Keratinocyte (primary cell): ENCODE data around the gene PLD1. TPM values are rescaled to one million over a fixed set of nuclear protein-coding genes. Genes with fewer than 3 reads are reported as not detected.

ENCODE experiments used
- DNase-seq: peaks from one replicate; pipeline ENCODE4 v3.0.0-alpha.2; 2011; ENCODE audit warnings: low read depth, missing footprints, low spot score
- FAIRE-seq: peaks from 2 replicates; lab custom pipeline; 2011; peaks lifted over from hg19 to GRCh38; lab: Jason Lieb, UNC
- H2AFZ ChIP-seq: 2 replicates; pipeline ENCODE4 v1.6.0; 2012; ENCODE audit warnings: low read length, control low read depth, inconsistent platforms; ENCODE audit not compliant: control insufficient read depth
- H3K27ac ChIP-seq: 2 replicates; pipeline ENCODE4 v1.5.1; 2011; ENCODE audit warnings: low read length; ENCODE audit not compliant: control insufficient read depth, insufficient read depth
- H3K27me3 ChIP-seq: 3 replicates; pipeline ENCODE4 v1.6.0; 2011; ENCODE audit warnings: low read length; ENCODE audit not compliant: control insufficient read depth, insufficient read depth; ENCODE audit errors: extremely low read depth
- H3K36me3 ChIP-seq, 2 experiments: 2 replicates in 1 of 2; 3 replicates in 1 of 2; pipeline ENCODE4 v1.5.1; 2011; ENCODE audit warnings: low read length in 2 of 2, mild to moderate bottlenecking in 1 of 2; ENCODE audit not compliant: control insufficient read depth in 2 of 2, insufficient read depth in 2 of 2; ENCODE audit errors: extremely low read depth in 1 of 2
- H3K4me1 ChIP-seq: 3 replicates; pipeline ENCODE4 v1.5.1; 2011; ENCODE audit warnings: low read length; ENCODE audit not compliant: control insufficient read depth, insufficient read depth; ENCODE audit errors: extremely low read depth
- H3K4me2 ChIP-seq: 3 replicates; pipeline ENCODE4 v1.6.0; 2011; ENCODE audit warnings: low read depth, low read length; ENCODE audit not compliant: control insufficient read depth, insufficient read depth; ENCODE audit errors: extremely low read depth
- H3K4me3 ChIP-seq, 3 experiments: fragments of 200-600 bp in 1 of 3; sonication (generic) in 1 of 3; 2 replicates in 2 of 3; 3 replicates in 1 of 3; pipeline ENCODE4 v1.5.1; 2011 to 2016; ENCODE audit warnings: low read length in 3 of 3, mild to moderate bottlenecking in 3 of 3, control low read depth in 2 of 3, inconsistent platforms in 1 of 3, low read depth in 1 of 3, mixed read lengths in 1 of 3, mixed run types in 1 of 3, moderate library complexity in 1 of 3; ENCODE audit not compliant: control insufficient read depth in 2 of 3, insufficient read depth in 2 of 3; ENCODE audit errors: extremely low read depth in 1 of 3
- H3K79me2 ChIP-seq: 2 replicates; pipeline ENCODE4 v1.6.0; 2012; ENCODE audit warnings: low read length; ENCODE audit not compliant: control insufficient read depth, insufficient read depth
- H3K9ac ChIP-seq: 3 replicates; pipeline ENCODE4 v1.6.0; 2011; ENCODE audit warnings: low read length; ENCODE audit not compliant: control insufficient read depth, insufficient read depth; ENCODE audit errors: extremely low read depth
- H3K9me1 ChIP-seq: 3 replicates; pipeline ENCODE4 v1.6.0; 2011; ENCODE audit warnings: low read length; ENCODE audit not compliant: control insufficient read depth, insufficient read depth; ENCODE audit errors: extremely low read depth
- H3K9me3 ChIP-seq: 2 replicates; pipeline ENCODE4 v1.5.1; 2012; ENCODE audit warnings: low read depth, low read length; ENCODE audit not compliant: control insufficient read depth
- H4K20me1 ChIP-seq: 3 replicates; pipeline ENCODE4 v1.6.0; 2011; ENCODE audit warnings: low read length; ENCODE audit not compliant: control insufficient read depth, insufficient read depth; ENCODE audit errors: extremely low read depth
- EZH2 ChIP-seq: IDR thresholded peaks from one replicate; pipeline ENCODE4 v1.6.1; 2012; ENCODE audit warnings: inconsistent platforms, mild to moderate bottlenecking, low read length, moderate library complexity
- dilution Hi-C: fragments of 300-500 bp; cut with MboI; formaldehyde crosslinking; loops from one replicate; pipeline ENCODE4 v1.7.0; 2020; ENCODE audit warnings: low sequenced_read_pairs; ENCODE audit not compliant: extremely low pct_ligation_motif_present
- polyA plus RNA-seq, 5 experiments: library from polyadenylated mRNA; depleted of rRNA in 3 of 5; stranded (reverse) in 3 of 5; stranded (forward) in 1 of 5; unstranded in 1 of 5; fragments of >200 nt; gene quantifications; 1 replicate in 1 of 5; 2 replicates in 3 of 5; 3 replicates in 1 of 5; pipeline versions ENCODE4 v1.2.1 to v1.2.3, GENCODE V29; 2011 to 2012; ENCODE audit warnings: missing spikeins in 2 of 5, low read depth in 1 of 5, low replicate concordance in 1 of 5
- TF ChIP-seq, protein P1 (sequence below), 3 experiments: IDR thresholded peaks in 1 of 3; conservative IDR thresholded peaks in 1 of 3; optimal IDR thresholded peaks in 1 of 3; 2 replicates in 2 of 3; 3 replicates in 1 of 3; pipeline versions ENCODE3 to v1.5.1; 2011; ENCODE audit warnings: low read length in 3 of 3, mild to moderate bottlenecking in 3 of 3, moderate library complexity in 2 of 3, control low read depth in 1 of 3, inconsistent platforms in 1 of 3; ENCODE audit not compliant: insufficient read depth in 2 of 3; ENCODE audit errors: extremely low read depth in 1 of 3

The PLD1 gene
- polyA plus RNA-seq, 1 donor (not counting 4 experiments of a cell fraction or from before 2014, with no cell fraction given), result 14.7 TPM

DNA sequence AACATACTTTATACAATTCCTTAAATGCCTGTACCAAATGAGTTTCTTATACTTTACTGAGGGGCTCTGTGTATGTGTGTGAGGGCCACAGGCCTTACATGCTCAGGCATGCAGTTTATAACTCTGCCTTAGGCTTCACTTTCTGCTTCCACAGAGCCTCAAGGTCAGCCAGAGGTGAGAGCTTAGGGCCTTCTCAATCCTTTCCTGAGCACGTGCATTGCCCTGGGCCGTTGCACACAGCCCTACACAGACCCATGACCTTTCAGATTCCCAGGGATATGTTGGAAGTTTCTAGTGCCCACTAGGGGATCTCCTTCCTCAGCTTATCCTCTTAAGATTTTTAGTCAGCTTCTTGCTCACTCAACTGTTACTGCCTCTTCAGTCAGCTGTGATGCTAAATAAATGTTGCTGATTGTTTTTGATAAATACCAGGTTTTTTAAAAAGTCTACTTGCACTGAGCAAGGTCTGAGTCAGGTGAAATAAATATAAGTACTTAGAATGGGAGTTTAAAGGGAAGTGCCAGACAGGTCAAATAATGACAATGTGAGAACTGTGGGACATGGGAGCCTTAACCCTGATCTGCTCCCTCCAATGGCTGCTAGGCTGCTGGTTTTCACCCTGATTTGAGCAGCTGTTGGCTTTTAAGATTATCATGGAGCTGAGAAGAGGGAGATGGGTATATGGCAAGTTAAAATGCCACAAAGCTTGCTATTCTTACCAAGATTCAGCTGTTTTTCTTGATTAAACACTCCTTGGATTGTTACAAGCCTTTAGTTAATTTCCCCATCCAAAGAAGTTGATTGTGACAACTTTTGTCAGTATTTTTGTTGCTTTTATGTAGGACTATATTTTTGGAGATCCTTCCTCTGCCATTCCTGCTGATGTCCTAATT lies 169.5 kb downstream of the PLD1 start:
- no peak for TF ChIP-seq EZH2
- TF ChIP-seq, protein P1, sequence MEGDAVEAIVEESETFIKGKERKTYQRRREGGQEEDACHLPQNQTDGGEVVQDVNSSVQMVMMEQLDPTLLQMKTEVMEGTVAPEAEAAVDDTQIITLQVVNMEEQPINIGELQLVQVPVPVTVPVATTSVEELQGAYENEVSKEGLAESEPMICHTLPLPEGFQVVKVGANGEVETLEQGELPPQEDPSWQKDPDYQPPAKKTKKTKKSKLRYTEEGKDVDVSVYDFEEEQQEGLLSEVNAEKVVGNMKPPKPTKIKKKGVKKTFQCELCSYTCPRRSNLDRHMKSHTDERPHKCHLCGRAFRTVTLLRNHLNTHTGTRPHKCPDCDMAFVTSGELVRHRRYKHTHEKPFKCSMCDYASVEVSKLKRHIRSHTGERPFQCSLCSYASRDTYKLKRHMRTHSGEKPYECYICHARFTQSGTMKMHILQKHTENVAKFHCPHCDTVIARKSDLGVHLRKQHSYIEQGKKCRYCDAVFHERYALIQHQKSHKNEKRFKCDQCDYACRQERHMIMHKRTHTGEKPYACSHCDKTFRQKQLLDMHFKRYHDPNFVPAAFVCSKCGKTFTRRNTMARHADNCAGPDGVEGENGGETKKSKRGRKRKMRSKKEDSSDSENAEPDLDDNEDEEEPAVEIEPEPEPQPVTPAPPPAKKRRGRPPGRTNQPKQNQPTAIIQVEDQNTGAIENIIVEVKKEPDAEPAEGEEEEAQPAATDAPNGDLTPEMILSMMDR (optimal IDR thresholded peaks at IDR 0.05 in 1 of 3, IDR thresholded peaks at IDR 0.05 in 1 of 3, conservative IDR thresholded peaks at IDR 0.05 in 1 of 3; ENCODE audit: extremely low read depth in 1 of 3, insufficient read depth in 2 of 3, low read length in 3 of 3), result peak in 1 of 3 experiments; percentile 12
- FAIRE-seq (no peak), DNase-seq (no peak)
- Histone ChIP-seq H3K79me2 (no peaks in the 10 kb centered on the region), H4K20me1 (no peaks in the 10 kb centered on the region), H2AFZ (no peak overlapping the region), H3K4me3 (no peak overlapping the region), H3K4me1 (peaks cover 7% of the 10 kb centered on the region), H3K9ac (no peak overlapping the region), H3K27me3 (no peaks in the 10 kb centered on the region), H3K4me2 (peak overlapping the region; percentile 10), H3K36me3 (peaks cover 0 to 1% of the 10 kb centered on the region in 2 experiments), H3K9me3 (no peaks in the 10 kb centered on the region), H3K9me1 (no peaks in the 10 kb centered on the region), H3K27ac (no peak overlapping the region)
- dilution Hi-C loops, result no loop called here

- H3K9ac ChIP-seq, result no peak overlapping the region
- H3K36me3 ChIP-seq, result peaks cover 0 to 1% of the 10 kb centered on the region in 2 experiments
- H3K4me2 ChIP-seq, result no peak overlapping the region
- no peak overlapping the region for H2AFZ ChIP-seq
- FAIRE-seq (no peak), DNase-seq (no peak)
- no peak overlapping the region for H3K4me3 ChIP-seq
- H3K9me1 ChIP-seq, result no peaks in the 10 kb centered on the region
- no peaks in the 10 kb centered on the region for H3K9me3 ChIP-seq
- H3K27me3 ChIP-seq, result no peaks in the 10 kb centered on the region
- no peak overlapping the region for H3K27ac ChIP-seq
- H4K20me1 ChIP-seq, result no peaks in the 10 kb centered on the region
- no peak for TF ChIP-seq EZH2
- TF ChIP-seq, protein P1 (optimal IDR thresholded peaks at IDR 0.05 in 1 of 3, IDR thresholded peaks at IDR 0.05 in 1 of 3, conservative IDR thresholded peaks at IDR 0.05 in 1 of 3; ENCODE audit: extremely low read depth in 1 of 3, insufficient read depth in 2 of 3, low read length in 3 of 3), result no peak
- dilution Hi-C loops, result no loop called here
- peaks cover 7% of the 10 kb centered on the region for H3K4me1 ChIP-seq
- H3K79me2 ChIP-seq, result no peaks in the 10 kb centered on the region
These were observed 173.6 kb downstream of the PLD1 start for GRCh38 chr3:171636666-171637065.
